Loucy (cell line): ENCODE measurements around the gene NFAT5.

Experiments
- H2AFZ ChIP-seq: fragments of 200-600 bp; sonication (generic); 2 replicates; pipeline ENCODE4 v1.6.0; 2016; ENCODE audit warnings: antibody characterized with exemption, mild to moderate bottlenecking, low read length, moderate library complexity
- H3F3A ChIP-seq: fragments of 200-600 bp; 2 replicates; pipeline ENCODE4 v1.6.0; 2016; ENCODE audit warnings: antibody characterized with exemption, low read depth, mild to moderate bottlenecking
- H3K27me3 ChIP-seq: fragments of 200-600 bp; sonication (generic); 2 replicates; pipeline ENCODE4 v1.6.1; 2014; ENCODE audit warnings: low read length, mild to moderate bottlenecking; ENCODE audit not compliant: insufficient read depth, poor library complexity, severe bottlenecking
- H3K36me3 ChIP-seq: fragments of 200-600 bp; sonication (generic); 2 replicates; pipeline ENCODE4 v1.6.1; 2016; ENCODE audit warnings: low read length; ENCODE audit not compliant: insufficient read depth
- H3K4me1 ChIP-seq: fragments of 200-600 bp; sonication (generic); 2 replicates; pipeline ENCODE4 v1.5.1; 2014; ENCODE audit warnings: low read length, mild to moderate bottlenecking; ENCODE audit not compliant: insufficient read depth, poor library complexity, severe bottlenecking
- H3K4me2 ChIP-seq: fragments of 200-600 bp; sonication (generic); 2 replicates; pipeline ENCODE4 v1.6.0; 2014; ENCODE audit warnings: antibody characterized with exemption, low read length, low read depth, mild to moderate bottlenecking; ENCODE audit not compliant: poor library complexity, severe bottlenecking
- H3K4me3 ChIP-seq: fragments of 200-600 bp; sonication (generic); 2 replicates; pipeline ENCODE4 v1.5.1; 2014; ENCODE audit warnings: low read length, mild to moderate bottlenecking, mixed read lengths; ENCODE audit not compliant: poor library complexity, severe bottlenecking
- H3K79me2 ChIP-seq: fragments of 200-600 bp; sonication (generic); 2 replicates; pipeline ENCODE4 v1.6.1; 2014; ENCODE audit warnings: low read length; ENCODE audit not compliant: insufficient read depth
- H3K9ac ChIP-seq: fragments of 200-600 bp; sonication (generic); 2 replicates; pipeline ENCODE4 v1.6.0; 2014; ENCODE audit warnings: mild to moderate bottlenecking, low read depth, low read length, moderate library complexity; ENCODE audit not compliant: poor library complexity, severe bottlenecking
- H3K9me2 ChIP-seq: fragments of 200-600 bp; sonication (generic); replicated peaks from 2 replicates; pipeline ENCODE4 v1.6.1; 2016; ENCODE audit warnings: low read depth, low read length, mixed read lengths
- H3K9me3 ChIP-seq: fragments of 200-600 bp; sonication (generic); 2 replicates; pipeline ENCODE4 v1.6.1; 2014; ENCODE audit warnings: mild to moderate bottlenecking, antibody characterized with exemption, low read length, low read depth; ENCODE audit not compliant: insufficient read depth
- H4K20me1 ChIP-seq: fragments of 200-600 bp; sonication (generic); 2 replicates; pipeline ENCODE4 v1.6.0; 2014; ENCODE audit warnings: antibody characterized with exemption, low read length, mild to moderate bottlenecking; ENCODE audit not compliant: insufficient read depth, poor library complexity, severe bottlenecking
- EZH2phosphoT487 ChIP-seq: fragments of 200-600 bp; IDR thresholded peaks from 2 replicates; pipeline ENCODE4 v1.6.1; 2018; ENCODE audit warnings: antibody characterized with exemption, mild to moderate bottlenecking, moderate library complexity, borderline replicate concordance
- TF ChIP-seq, protein P1 (sequence below): fragments of 200-600 bp; sonication (generic); conservative IDR thresholded peaks from 2 replicates; pipeline ENCODE4 v1.5.1; 2014; ENCODE audit warnings: mild to moderate bottlenecking, antibody characterized with exemption, low read length

NFAT5 gene

DNA sequence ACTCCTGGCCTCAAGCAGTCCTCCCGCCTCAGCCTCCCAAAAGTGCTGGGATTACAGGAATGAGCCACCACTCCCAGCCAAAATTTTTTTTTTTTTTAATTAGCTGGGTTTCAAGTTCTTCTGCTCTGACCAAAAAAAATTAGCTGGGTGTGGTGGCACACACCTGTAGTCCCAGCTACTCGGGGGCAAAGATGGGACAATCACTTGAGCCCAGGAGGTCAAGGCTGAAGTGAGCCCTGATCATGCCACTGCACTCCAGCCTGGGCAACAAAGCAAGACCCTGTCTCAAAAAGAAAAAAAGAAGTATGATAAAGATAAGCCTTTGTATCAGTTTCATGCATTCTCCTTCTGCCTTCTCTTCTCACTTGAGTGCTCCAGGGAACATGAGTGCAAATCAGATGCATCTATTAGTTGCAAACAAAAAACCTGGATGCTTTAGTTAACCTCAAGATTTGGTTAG is 158.7 kb downstream of the NFAT5 start:
- H3K4me1 ChIP-seq, result peaks cover 21% of the 10 kb centered on the region
- no peaks in the 10 kb centered on the region for H4K20me1 ChIP-seq
- no peak overlapping the region for H3K4me3 ChIP-seq
- H3K27me3 ChIP-seq, result no peaks in the 10 kb centered on the region
- H3K9ac ChIP-seq, result no peak overlapping the region
- H3K9me3 ChIP-seq, result no peaks in the 10 kb centered on the region
- H2AFZ ChIP-seq, result no peak overlapping the region
- H3K9me2 ChIP-seq, result no peaks in the 10 kb centered on the region
- H3K36me3 ChIP-seq, result no peaks in the 10 kb centered on the region
- no peaks in the 10 kb centered on the region for H3F3A ChIP-seq
- TF ChIP-seq, protein P1, sequence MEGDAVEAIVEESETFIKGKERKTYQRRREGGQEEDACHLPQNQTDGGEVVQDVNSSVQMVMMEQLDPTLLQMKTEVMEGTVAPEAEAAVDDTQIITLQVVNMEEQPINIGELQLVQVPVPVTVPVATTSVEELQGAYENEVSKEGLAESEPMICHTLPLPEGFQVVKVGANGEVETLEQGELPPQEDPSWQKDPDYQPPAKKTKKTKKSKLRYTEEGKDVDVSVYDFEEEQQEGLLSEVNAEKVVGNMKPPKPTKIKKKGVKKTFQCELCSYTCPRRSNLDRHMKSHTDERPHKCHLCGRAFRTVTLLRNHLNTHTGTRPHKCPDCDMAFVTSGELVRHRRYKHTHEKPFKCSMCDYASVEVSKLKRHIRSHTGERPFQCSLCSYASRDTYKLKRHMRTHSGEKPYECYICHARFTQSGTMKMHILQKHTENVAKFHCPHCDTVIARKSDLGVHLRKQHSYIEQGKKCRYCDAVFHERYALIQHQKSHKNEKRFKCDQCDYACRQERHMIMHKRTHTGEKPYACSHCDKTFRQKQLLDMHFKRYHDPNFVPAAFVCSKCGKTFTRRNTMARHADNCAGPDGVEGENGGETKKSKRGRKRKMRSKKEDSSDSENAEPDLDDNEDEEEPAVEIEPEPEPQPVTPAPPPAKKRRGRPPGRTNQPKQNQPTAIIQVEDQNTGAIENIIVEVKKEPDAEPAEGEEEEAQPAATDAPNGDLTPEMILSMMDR, result no peak
- no peak for TF ChIP-seq EZH2phosphoT487
- no peaks in the 10 kb centered on the region for H3K79me2 ChIP-seq
- H3K4me2 ChIP-seq, result no peak overlapping the region

DNA sequence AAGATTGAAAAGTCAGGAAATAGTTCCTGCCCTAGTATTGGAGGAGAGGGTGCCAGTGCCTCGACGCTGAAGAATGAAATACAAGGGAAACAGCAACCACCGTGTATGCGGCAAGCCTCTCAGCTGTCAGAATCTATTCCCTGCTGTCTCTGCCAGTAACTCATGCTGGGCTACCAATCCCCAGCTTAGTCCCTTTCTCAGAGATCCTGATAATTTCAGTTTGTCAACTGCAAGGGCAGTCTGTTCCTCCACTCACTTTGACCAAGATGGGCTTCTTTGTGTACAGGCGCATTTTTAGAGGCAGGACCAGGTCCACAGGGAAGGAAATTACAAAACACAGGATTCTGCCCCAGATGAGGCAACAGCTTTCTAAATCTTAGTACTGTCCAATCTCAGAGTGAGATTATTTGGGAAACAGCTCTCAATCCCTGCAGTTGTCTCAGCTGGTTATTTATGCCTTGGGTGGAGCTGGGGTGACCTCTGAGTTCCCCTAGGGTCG is 159.3 kb downstream of the NFAT5 start:
- peaks cover 21% of the 10 kb centered on the region for H3K4me1 ChIP-seq
- H3K4me2 ChIP-seq, result no peak overlapping the region
- H3K36me3 ChIP-seq, result no peaks in the 10 kb centered on the region
- no peaks in the 10 kb centered on the region for H3K27me3 ChIP-seq
- no peaks in the 10 kb centered on the region for H3K9me3 ChIP-seq
- H2AFZ ChIP-seq, result no peak overlapping the region
- no peaks in the 10 kb centered on the region for H3F3A ChIP-seq
- no peak overlapping the region for H3K4me3 ChIP-seq
- H4K20me1 ChIP-seq, result no peaks in the 10 kb centered on the region
- H3K9me2 ChIP-seq, result no peaks in the 10 kb centered on the region
- no peaks in the 10 kb centered on the region for H3K79me2 ChIP-seq
- no peak overlapping the region for H3K9ac ChIP-seq
- TF ChIP-seq, protein P1, result no peak
- TF ChIP-seq EZH2phosphoT487, result no peak

DNA sequence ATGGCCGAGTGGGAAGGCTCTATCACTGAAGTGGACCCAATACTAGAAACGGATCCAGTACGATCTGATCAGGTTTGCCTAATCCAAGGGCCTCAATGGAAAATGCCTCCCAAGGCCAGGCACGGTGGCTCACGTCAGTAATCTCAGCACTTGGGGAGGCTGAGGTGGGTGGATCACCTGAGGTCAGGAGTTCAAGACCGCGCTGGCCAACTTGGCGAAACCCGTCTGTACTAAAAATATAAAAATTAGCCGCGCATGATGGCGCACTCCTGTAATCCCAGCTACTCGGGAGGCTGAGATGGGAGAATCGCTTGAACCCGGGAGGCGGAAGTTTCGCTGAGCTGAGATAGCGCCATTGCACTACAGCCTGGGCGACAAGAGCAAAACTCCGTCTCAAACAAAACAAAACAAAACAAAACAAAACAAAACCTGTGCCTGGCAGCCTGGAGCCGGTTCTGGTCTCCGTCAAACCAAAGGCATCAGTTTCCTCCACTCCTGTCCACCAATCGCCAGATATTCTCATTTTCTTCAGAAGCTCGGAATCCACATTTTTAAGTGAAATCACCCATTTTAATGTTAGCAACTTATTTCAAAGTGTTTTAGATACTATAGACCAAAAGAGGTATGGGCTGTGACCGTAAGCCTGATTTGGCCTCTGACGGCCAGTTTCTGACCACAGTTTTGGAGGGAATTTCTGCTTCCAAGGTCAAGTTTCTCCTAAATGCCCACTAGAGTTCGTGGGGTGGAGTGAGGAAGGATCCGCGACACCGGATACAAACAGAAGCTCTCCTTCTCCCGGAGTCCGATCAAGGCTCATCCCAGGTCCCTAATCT is 159.9 kb downstream of the NFAT5 start:
- H3K4me3 ChIP-seq, result peak overlapping the region; percentile 75
- no peaks in the 10 kb centered on the region for H3K9me2 ChIP-seq
- H4K20me1 ChIP-seq, result no peaks in the 10 kb centered on the region
- no peaks in the 10 kb centered on the region for H3K79me2 ChIP-seq
- no peaks in the 10 kb centered on the region for H3K27me3 ChIP-seq
- H3K9ac ChIP-seq, result peak overlapping the region; percentile 76
- no peaks in the 10 kb centered on the region for H3K36me3 ChIP-seq
- H2AFZ ChIP-seq, result peak overlapping the region; percentile 89
- H3K9me3 ChIP-seq, result no peaks in the 10 kb centered on the region
- no peak for TF ChIP-seq EZH2phosphoT487
- TF ChIP-seq, protein P1, result no peak
- H3F3A ChIP-seq, result no peaks in the 10 kb centered on the region
- peak overlapping the region; percentile 90 for H3K4me2 ChIP-seq
- H3K4me1 ChIP-seq, result peaks cover 21% of the 10 kb centered on the region
